HUES6 (cell line): ENCODE measurements around the gene SPIB.
"Not testable (repeated sequence)": the region's sequence is repeated elsewhere in the genome, so short reads cannot be mapped to it uniquely, and the experiment has no call there.

Experiments
- H3K27ac ChIP-seq: 2 replicates; pipeline ENCODE4 v1.7.0; 2013; ENCODE audit warnings: low read depth, mild to moderate bottlenecking, low read length, inconsistent platforms
- H3K27me3 ChIP-seq: 2 replicates; pipeline ENCODE4 v1.6.1; 2013; ENCODE audit warnings: low read length; ENCODE audit not compliant: control insufficient read depth, insufficient read depth
- H3K36me3 ChIP-seq: 2 replicates; pipeline ENCODE4 v1.6.1; 2013; ENCODE audit warnings: low read length; ENCODE audit not compliant: control insufficient read depth, insufficient read depth
- H3K4me1 ChIP-seq: 2 replicates; pipeline ENCODE4 v1.6.1; 2013; ENCODE audit warnings: low read length; ENCODE audit not compliant: control insufficient read depth, insufficient read depth
- H3K4me3 ChIP-seq: 2 replicates; pipeline ENCODE4 v1.5.1; 2013; ENCODE audit warnings: low read depth, low read length
- H3K9ac ChIP-seq: one replicate; pipeline ENCODE4 v1.6.1; 2013; ENCODE audit warnings: mild to moderate bottlenecking, low read length
- H3K9me3 ChIP-seq: 2 replicates; pipeline ENCODE4 v1.6.1; 2013; ENCODE audit warnings: low read depth, low read length; ENCODE audit not compliant: control insufficient read depth, insufficient read depth

The SPIB gene

DNA sequence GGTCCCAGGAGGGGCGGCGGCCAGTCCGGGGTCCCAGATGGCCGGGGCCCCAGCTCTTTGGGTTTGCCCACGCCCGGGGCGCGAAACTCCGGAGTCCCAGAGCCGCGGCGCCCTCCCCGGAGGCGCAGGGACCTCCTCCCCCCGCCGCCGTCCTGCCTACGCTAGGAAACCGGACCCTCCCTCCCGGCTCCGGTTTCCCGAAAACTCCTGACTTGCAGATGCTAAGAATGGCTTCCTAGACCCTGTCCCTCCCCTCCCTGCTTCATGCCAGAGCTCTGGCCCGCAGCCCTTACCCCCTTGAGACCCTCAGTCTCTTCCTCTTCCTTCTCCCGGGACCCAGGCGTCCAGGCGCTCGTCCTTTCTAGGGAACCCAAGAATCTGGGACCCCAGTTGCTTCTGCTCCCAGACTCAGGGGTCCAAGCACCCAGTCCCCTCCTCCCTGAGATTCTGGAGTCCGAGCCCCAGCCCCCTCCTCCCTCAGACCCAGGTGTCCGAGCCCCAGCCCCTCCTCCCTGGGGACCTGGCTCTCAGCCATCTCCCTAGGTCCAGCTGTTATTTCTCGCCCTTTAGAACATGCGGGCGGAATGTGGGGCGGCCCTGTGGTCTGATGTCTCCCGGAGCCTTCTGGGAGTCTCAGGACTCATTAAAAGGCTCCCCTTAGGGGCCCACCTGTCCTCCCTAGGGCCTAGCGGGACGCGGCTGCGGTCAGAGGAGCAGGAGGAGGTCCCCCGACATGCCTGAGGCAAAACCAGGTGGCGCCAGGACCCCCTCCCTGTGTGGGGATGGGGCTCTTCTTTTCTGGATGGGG is 13.7 kb downstream of the SPIB start, which contains the start of gene MYBPC2:
Gene MYBPC2, plus strand, starts transcription at position 672 of the 808 bp plus-strand sequence. Its CDS starts 62 bp downstream, at position 734.
- Histone ChIP-seq H3K4me3 (peak within 1 kb of the TSS; percentile 62), H3K9me3 (no peaks in the 10 kb centered on the region), H3K27me3 (peaks cover 33% of the 10 kb centered on the region), H3K4me1 (peaks cover 31% of the 10 kb centered on the region), H3K9ac (peak within 1 kb of the TSS; percentile 59), H3K27ac (peak within 1 kb of the TSS; percentile 31; the same call in 1 of the 2 replicates), H3K36me3 (no peaks in the 10 kb centered on the region)

DNA sequence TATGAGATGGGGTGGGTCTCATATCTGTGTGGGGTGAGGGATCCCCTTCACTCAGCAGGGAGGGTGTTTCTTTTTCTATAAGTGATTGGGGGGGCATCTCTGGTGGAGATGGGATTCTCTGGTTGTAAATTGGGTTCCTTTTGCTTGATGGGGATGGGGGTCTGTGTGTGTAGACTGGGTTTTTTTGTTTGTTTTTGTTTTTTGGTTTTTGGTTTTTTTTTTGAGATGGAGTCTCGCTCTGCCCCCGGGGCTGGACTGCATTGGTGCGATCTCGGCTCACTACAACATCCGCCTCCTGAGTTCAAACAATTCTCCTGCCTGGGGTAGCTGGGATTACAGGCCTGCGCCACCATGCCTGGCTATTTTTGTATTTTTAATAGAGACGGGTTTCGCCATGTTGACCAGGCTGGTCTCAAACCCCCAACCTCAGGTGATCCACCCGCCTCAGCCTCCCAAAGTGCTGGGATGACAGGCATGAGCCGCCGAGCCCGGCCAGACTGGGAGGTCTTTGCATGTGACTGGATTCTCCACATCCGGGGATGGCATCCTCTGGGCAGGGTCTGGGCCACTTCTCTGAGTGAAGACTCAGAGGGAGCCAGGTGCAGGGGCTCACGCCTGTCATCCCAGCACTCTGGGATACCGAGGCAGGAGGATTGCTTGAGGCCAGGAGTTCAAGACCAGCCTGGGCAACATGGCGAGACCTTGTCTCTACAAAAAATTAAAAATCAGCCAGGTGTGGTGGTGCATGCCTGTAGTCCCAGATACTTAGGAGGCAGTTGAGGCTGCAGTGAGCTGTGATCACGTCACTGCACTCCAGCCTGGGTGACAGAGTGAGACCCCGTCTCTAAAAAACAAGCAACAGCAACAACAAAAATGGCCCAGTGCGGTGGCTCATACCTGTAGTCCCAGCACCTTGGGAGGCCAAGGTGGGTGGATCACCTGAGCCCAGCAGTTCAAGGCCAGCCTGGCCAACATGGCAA is 14.8 kb downstream of the SPIB start:
- Histone ChIP-seq H3K9ac (no peak overlapping the region), H3K27ac (no peak overlapping the region), H3K4me3 (peak overlapping the region; percentile 62; the same call in 1 of the 2 replicates), H3K9me3 (no peaks in the 10 kb centered on the region), H3K4me1 (peaks cover 26% of the 10 kb centered on the region), H3K27me3 (peaks cover 35% of the 10 kb centered on the region), H3K36me3 (no peaks in the 10 kb centered on the region)

DNA sequence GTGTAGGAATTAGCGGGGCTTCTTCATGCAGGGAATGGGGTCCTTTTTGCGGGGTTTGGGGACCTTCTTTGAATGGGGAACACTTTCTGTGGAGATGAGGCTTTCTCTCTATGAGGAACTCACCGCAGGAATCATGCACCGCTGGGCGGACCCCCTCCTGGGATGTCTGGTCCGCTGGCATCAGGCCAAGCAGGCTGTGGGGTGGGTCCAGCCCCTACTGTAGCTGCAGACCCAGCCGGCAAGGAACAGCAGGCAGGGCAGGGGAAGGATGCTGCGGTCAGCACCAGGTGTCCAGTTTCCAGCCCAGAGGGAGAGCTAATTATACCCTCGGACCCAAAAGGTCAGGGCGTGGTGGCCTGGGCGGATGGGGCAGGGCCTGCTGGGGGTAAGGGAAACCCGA is 15.8 kb downstream of the SPIB start:
- Histone ChIP-seq H3K4me3 (no peak overlapping the region), H3K27me3 (peaks cover 26% of the 10 kb centered on the region), H3K27ac (no peak overlapping the region), H3K9ac (no peak overlapping the region), H3K4me1 (peaks cover 23% of the 10 kb centered on the region), H3K9me3 (no peaks in the 10 kb centered on the region), H3K36me3 (no peaks in the 10 kb centered on the region)

DNA sequence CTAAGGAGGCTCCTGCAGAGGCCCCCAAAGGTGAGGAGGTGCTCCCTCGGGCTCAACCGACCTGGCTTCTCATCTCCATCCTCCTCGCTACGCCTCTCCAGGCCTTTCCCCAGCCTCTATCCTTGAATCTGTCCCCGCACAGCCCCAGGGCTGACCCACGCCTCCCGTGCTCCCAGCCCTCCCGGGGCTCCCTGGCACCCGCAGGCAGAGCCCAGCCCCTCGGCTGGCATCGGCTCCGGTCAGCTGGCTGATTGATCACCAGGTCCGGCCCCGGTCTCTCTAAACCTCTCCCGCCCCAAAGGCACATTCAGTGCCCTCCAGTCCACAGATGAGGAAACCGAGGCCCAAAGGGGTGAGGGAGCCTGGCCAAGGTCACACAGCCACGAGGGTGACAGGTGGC is 16.5 kb downstream of the SPIB start:
- H3K9ac ChIP-seq: no peak overlapping the region
- H3K27ac ChIP-seq: no peak overlapping the region
- H3K4me3 ChIP-seq: no peak overlapping the region
- peaks cover 25% of the 10 kb centered on the region for H3K27me3 ChIP-seq
- H3K36me3 ChIP-seq: no peaks in the 10 kb centered on the region
- no peaks in the 10 kb centered on the region for H3K9me3 ChIP-seq
- H3K4me1 ChIP-seq: peaks cover 23% of the 10 kb centered on the region

DNA sequence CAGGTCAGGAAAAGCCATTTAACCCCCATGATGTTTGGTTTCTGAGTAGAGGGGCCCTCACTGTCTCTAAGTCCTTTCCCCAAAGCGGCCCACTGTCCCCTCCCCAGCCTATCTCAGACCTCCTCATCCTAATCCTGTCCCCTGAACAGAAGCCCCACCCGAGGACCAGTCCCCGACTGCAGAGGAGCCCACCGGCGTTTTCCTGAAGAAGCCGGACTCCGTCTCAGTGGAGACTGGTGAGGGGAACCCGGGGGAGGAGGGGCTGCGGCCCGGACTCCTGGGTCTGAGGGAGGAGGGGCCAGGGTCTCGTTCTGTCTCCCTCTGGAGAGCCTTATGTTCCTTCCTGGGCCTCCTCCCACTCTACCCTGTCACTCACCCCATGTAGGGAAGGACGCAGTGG is 16.9 kb downstream of the SPIB start:
- no peak overlapping the region for H3K9ac ChIP-seq
- no peak overlapping the region for H3K27ac ChIP-seq
- peaks cover 23% of the 10 kb centered on the region for H3K4me1 ChIP-seq

DNA sequence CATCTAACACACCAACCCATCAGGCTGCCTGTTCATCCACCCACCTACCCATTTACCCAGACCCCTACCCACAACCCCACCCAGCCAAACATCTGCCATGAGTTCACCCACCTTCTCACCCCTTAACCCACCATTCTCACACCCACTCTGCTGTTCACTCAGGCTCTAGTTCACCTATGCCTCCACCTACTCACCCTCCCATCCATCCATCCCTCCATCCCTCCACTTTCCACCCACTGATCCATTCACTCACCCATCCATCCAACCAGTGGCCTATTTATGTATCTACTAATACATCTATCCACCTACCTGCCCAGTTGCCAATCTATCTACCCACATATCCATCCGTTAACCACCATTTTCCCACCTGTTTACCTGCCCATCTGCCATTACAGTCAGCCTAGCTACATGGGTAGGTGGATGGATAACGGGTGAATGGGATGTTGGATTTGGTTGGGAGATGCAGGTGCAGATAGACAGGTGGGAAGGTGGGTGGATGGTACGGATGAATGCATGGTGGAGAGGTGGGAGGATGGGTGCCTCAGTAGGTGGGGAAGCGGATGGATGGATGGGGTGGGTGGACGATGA is 19.2 kb downstream of the SPIB start:
- H3K36me3 ChIP-seq: no peaks in the 10 kb centered on the region
- H3K9ac ChIP-seq: no peak overlapping the region
- H3K4me3 ChIP-seq: no peak overlapping the region
- peaks cover 14% of the 10 kb centered on the region; the same call in 1 of the 2 replicates for H3K27me3 ChIP-seq
- H3K4me1 ChIP-seq: peaks cover 11% of the 10 kb centered on the region
- no peak overlapping the region for H3K27ac ChIP-seq
- H3K9me3 ChIP-seq: no peaks in the 10 kb centered on the region

More for the DNA sequence above, 16.9 kb downstream of the SPIB start:
- Histone ChIP-seq H3K9me3 (no peaks in the 10 kb centered on the region), H3K27me3 (peaks cover 22% of the 10 kb centered on the region), H3K36me3 (no peaks in the 10 kb centered on the region), H3K4me3 (no peak overlapping the region)

DNA sequence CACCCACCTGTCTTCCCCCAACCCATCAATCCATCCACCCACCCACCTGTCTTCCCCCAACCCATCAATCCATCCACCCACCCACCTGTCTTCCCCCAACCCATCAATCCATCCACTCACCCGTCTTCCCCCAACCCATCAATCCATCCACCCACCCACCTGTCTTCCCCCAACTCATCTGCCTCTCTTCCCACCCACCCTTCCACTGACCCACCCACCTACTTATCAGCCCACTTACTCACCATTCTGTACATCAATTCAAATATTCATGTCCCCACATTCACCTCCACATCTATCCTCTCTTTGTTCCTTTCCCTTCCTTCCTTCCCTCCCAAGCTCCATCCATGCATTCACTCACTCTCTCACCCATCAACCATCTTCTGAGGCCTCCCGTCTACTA is 20.4 kb downstream of the SPIB start:
- H3K4me1 ChIP-seq, H3K4me3 ChIP-seq, H3K9ac ChIP-seq, H3K9me3 ChIP-seq, H3K36me3 ChIP-seq, H3K27ac ChIP-seq: not testable (repeated sequence)
- H3K27me3 ChIP-seq: peaks cover 13% of the 10 kb centered on the region; the same call in 1 of the 2 replicates

DNA sequence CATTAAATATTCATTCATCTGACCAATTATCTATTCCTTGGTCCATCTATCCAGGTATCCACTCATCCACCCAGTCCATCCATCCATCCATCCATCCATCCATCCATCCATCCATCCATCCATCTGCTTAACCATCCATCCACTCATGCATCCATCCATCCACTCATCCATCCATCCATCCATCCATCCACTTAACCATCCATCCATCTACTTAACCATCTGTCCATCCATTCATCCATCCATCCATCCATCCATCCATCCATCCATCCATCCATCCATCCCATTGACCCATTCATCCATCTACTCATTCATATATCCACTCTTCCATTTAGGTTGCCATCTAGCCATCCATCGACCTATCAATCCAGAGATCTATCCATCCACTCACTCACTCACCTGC is 25.3 kb downstream of the SPIB start:
- peaks cover 2% of the 10 kb centered on the region; the same call in 1 of the 2 replicates for H3K27me3 ChIP-seq
- no peak overlapping the region for H3K27ac ChIP-seq
- H3K4me1 ChIP-seq: no peaks in the 10 kb centered on the region
- H3K4me3 ChIP-seq: no peak overlapping the region
- no peaks in the 10 kb centered on the region for H3K36me3 ChIP-seq
- H3K9me3 ChIP-seq: peaks cover 6% of the 10 kb centered on the region; the same call in 1 of the 2 replicates
- no peak overlapping the region for H3K9ac ChIP-seq

DNA sequence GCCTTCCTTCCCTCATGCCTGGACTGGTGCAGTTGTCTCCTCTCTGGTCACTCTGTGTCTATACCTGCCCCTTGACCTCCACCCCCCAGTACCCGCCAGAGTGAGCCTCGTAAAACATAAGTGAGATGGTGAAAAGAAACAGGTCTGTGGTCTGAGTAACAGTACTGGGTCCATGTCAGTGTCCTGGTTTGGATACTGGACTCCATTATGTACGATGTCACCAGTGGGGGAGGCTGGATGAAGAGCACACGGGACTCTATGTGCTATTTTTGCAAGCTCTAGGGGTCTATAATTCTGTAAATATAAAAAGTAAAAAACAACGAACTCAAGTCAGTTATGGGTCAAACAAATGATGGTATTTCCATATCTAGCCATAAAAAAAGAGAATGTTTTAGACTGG is 28.3 kb downstream of the SPIB start:
- peaks cover 6% of the 10 kb centered on the region; the same call in 1 of the 2 replicates for H3K9me3 ChIP-seq
- 0 out of 2 replicates have a peak, but pooled peaks cover 2% of the 10 kb centered on the region for H3K4me1 ChIP-seq
- H3K36me3 ChIP-seq: no peaks in the 10 kb centered on the region
- no peaks in the 10 kb centered on the region; the same call in 1 of the 2 replicates for H3K27me3 ChIP-seq
- no peak overlapping the region for H3K27ac ChIP-seq
- H3K4me3 ChIP-seq: no peak overlapping the region
- no peak overlapping the region for H3K9ac ChIP-seq

DNA sequence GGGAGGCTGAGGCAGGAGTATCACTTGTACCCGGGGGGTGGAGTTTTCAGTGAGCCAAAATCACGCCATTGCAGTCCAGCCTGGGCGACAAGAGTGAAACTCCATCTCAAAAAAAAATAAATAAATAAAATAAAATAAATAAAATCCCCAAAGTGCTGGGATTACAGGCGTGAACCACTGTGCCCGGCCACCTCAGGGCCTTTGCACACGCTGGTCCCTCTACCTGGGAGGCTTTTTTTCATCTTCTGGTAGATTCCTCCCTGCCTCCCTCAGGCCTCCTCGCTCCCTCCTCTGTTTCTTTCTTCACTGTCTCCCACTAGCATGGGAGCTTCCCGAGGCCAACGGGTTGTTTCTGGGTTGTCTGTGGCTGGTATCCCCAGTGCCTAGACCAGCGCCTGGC is 29.0 kb downstream of the SPIB start:
- no peak overlapping the region for H3K4me3 ChIP-seq
- no peaks in the 10 kb centered on the region; the same call in 1 of the 2 replicates for H3K27me3 ChIP-seq
- H3K36me3 ChIP-seq: no peaks in the 10 kb centered on the region

More for the DNA sequence above, 29.0 kb downstream of the SPIB start:
- 0 out of 2 replicates have a peak, but pooled peaks cover 2% of the 10 kb centered on the region for H3K4me1 ChIP-seq
- H3K9me3 ChIP-seq: peaks cover 6% of the 10 kb centered on the region; the same call in 1 of the 2 replicates
- no peak overlapping the region for H3K27ac ChIP-seq
- no peak overlapping the region for H3K9ac ChIP-seq
